Fibroblast of lung (primary cell): Measurements from ENCODE around the gene KREMEN1.

Experiments used
- CTCF ChIP-seq, 2 donors: IDR thresholded peaks in 1 of 2; conservative IDR thresholded peaks in 1 of 2; 1 replicate in 1 of 2; 2 replicates in 1 of 2; pipeline ENCODE4 v1.5.1; 2011 to 2012; ENCODE audit warnings: low read length in 2 of 2, control low read depth in 1 of 2, inconsistent platforms in 1 of 2, low read depth in 1 of 2, mild to moderate bottlenecking in 1 of 2
- EZH2 ChIP-seq: IDR thresholded peaks from 2 replicates; pipeline ENCODE4 v1.5.1; 2012; ENCODE audit warnings: low read length, control low read depth, mild to moderate bottlenecking; ENCODE audit errors: missing control alignments

GRCh38 chr22:29148036-29148435, 75.2 kb downstream of the KREMEN1 start:
- TF ChIP-seq CTCF (conservative IDR thresholded peaks at IDR 0.05 in 1 of 2, IDR thresholded peaks at IDR 0.05 in 1 of 2; ENCODE audit: low read depth in 1 of 2, low read length in 2 of 2), result no peak
- no peak for TF ChIP-seq EZH2
